ENCODE measurements around the gene FERMT3.

Gene FERMT3

DNA sequence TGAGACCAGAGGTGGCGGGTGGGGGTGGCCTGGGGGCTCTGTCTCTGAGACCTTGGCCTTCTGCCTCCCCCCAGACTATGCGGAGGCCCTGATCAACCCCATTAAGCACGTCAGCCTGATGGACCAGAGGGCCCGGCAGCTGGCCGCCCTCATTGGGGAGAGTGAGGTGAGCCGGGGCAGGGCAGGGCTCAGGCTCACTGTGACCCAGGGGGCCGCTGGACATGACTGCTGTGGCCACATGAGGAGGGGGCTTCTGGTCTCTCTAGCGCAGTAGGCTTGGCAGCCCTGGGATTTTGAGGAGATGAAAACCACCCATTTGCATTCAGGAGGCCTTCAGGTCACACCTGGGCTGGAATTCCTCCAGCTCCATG, 57.4 kb downstream of the FERMT3 start:
- no peak for DNase-seq (ENCODE audit: low read depth, low spot score)

DNA sequence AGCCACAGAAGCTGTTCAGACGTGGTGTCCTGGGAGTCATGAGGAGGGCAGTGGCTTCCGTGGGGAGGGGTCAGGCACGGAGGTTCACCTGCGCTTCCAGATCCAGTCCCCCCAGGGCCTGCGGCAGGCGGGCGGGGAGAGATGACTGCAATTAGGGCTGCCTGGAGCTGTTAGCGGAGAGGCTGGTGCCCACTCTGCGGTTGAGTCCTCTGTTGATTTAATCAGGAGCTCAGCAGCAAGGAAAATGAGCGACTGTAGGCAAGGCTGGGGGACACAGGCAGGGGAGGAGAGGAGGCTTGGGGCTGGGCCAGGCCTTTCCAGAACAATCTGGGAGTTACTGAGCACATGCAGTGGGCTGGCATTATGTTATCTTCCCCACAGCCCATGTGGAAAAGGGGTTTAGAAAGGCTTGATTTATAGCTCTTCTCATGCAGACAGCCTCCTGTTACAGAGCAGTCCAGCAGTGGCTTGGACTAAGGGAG, 57.9 kb downstream of the FERMT3 start:
- peak; percentile 68 for DNase-seq (ENCODE audit: low read depth, low spot score)

DNA sequence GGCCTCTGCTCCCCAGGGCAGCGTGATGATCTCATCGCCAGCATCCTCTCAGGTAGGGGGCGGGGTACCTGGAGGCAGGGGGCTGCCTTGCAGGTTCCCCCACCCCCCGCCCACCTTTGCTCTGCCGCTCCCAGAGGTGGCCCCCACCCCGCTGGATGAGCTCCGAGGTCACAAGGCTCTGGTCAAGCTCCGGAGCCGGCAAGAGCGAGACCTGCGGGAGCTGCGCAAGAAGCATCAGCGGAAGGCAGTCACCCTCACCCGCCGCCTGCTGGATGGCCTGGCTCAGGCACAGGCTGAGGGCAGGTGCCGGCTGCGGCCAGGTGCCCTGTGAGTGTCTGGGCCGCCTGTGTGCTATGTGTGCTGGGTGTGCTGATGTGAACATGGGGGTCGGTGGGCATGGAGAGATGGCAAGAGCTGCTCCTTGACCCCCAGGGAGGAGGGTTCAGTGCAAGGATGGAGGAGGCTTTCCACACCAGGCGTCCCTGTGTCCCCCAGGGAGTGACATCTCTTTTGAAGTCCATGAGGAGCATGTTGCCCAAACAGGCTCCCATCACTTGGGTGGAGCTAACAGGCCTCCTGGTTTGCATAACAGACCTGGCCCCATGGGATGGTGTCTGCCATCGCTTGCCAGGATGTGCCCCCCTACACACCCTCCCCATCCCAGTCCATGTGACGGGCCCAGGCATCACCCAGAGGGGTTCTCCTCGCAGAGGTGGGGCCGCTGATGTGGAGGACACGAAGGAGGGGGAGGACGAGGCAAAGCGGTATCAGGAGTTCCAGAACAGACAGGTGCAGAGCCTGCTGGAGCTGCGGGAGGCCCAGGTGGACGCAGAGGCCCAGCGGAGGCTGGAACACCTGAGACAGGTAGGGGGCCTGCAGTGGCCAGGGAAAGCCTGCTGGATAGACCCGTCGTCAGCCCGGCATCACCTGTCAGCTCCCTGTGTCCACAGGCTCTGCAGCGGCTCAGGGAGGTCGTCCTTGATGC, 58.9 kb downstream of the FERMT3 start:
- DNase-seq (ENCODE audit: low read depth, low spot score), result no peak

DNA sequence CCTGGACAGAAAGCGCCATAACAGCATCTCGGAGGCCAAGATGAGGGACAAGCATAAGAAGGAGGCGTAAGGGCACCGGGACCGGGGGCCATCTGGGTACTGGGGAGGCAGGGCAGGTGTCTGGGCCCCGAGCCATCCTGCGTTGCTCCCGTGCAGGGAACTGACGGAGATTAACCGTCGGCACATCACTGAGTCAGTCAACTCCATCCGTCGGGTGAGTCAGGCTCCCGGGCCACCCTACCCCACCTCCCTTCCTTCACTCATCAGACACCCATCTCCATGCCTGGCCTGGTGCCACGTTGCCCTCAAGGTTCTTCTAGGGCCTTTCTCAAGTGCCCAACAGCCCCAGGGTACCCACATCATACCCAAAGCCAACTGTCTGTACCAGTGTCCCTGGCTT, 59.8 kb downstream of the FERMT3 start:
- no peak for DNase-seq (ENCODE audit: low read depth, low spot score)

DNA sequence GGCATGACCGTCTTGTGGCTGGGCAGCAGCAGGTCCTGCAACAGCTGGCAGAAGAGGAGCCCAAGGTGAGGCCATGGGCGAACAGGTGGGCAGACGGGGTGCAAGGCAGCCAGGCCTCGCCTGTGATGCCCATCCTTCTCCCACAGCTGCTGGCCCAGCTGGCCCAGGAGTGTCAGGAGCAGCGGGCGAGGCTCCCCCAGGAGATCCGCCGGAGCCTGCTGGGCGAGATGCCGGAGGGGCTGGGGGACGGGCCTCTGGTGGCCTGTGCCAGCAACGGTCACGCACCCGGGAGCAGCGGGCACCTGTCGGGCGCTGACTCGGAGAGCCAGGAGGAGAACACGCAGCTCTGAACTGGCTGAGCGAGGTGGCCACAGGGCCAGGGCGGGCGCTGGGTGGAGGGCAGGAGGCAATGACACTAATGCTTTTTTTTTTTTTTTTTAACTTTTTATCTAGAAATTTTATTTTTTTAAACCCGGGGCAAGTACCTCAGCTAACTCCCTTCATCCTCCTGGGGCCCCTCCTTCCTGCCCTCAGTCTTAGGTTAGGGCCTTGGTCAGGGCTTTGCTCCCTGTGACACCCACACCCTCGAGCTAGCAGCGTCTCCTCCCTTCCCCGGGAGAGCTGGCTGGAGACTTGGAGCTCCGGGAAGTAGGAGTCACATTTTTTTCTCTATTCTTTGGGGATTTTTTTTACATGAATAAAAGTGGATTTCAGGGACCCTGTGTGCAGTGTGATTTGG, 60.9 kb downstream of the FERMT3 start:
- no peak for DNase-seq (ENCODE audit: low read depth, low spot score)

DNA sequence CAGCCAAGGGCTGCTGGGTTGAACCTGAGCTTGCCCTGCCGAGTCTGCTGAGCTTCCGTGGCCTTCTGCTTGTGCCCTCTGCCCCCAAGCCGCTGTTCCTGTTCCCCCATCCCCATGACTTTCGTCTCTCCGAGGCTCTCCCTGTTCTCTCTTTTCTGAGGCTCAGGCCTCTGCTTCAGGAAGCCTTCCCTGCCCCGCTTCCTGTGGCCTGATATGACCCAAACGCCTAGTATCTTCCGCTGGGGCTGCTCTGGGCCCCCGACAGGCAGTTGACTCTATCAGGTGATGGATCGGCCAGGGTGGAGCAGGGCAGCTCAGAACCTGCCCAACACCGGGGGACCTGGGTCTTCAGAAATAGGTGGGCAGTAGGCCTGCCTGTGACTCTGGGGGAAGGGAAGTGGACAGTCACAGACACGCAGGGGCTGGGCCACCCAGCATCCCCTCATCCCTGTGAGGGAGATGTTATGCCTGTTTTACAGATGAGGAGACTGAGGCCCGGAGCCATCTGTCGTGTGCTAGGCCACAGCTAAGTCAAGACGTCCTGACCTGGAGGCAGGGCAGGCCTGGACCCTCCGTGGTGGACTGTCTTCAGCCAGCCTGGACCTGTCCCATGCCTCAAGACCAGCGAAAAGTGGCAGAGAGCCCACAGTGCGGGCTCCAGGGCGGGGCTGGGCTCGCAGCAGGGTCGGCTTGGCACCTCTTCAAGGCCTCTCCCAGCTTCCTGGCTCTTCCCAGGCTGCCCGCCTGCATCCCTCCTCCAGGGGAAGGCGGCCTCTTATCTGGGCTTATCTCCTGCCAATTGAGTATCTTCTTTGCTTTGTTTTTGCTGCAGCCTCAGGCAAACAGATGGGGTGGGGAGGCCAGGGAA, 61.7 kb downstream of the FERMT3 start:
- DNase-seq (ENCODE audit: low read depth, low spot score), result no peak

DNA sequence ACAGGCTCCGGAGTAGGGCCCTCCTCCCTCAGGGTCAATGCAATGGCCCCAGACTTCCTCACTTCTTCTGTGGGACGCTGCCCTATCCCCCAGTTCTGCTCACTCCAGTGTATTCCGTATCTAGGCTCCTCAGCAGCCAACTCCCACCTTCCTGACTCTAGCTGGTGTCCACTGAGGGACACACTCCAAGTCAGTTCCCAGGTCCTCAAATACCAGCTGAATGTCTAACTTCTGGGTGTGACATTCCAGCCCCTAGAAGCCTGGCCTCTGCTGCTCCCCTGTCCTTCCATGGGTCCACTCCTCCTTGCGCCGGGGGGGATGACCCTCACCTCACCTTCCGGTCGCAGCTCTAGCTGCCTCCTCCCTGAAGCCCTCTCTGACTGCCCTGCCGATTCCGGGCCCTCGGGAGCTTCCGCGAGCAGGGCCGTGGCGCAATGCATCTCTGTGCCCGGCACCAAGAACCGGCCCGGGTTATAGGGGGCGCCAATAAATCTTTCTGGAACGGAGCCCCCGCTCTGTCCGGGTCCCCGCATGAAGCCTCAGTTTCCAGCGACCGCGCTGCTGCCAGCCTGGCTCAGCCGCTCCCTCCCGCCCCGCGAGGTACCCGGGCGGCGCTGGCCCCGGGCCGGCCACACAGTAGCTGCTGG, 62.5 kb downstream of the FERMT3 start:
- DNase-seq (ENCODE audit: low read depth, low spot score), result peak; percentile 87

DNA sequence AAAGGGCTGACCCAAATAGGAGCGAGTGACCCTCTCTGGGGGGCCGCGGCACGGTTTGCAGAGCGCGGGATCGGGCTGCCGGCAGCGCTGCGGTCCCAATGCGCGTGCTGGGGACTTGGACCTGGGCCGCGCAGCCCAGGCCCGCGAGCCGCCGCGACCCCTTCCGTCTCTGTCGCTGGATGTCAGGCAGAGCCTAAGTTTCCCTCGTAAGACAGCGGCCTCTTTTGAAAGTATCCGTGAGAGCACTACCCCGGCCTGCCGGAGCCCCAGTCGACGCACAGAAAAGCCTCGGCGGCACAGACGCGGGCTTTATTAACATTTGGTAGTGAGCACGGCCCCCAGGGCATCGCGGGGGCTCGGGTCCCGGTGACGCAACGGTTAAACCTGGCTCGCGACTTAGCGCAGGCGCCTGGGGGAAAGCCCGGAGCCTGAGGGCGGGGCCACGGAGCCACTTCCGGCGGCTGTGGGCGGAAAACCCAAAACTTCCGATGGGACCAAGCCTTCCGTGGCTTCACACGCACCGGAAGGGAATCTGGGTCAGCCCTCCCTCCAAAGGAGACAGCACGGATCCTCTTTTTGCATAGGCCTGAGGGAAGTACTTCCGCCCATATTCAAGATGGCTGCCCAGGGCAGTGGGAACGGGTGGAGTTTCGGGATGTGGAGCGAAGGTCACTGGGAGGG, 63.2 kb downstream of the FERMT3 start:
- DNase-seq (ENCODE audit: low read depth, low spot score), result peak; percentile 100
